Mammary epithelial cell (primary cell): ENCODE data around the gene FAF1.

Source experiments
- EZH2 ChIP-seq: IDR thresholded peaks from 2 replicates; pipeline ENCODE4 v1.6.1; 2012; ENCODE audit warnings: low read length, inconsistent platforms, borderline replicate concordance
- TF ChIP-seq, protein P1 (sequence below), 2 donors: IDR thresholded peaks in 1 of 2; conservative IDR thresholded peaks in 1 of 2; 2 replicates each; pipeline ENCODE4 v1.5.1; 2011 to 2012; ENCODE audit warnings: inconsistent platforms in 2 of 2, low read length in 2 of 2, mild to moderate bottlenecking in 2 of 2, control low read depth in 1 of 2, low read depth in 1 of 2; ENCODE audit not compliant: insufficient read depth in 1 of 2; ENCODE audit errors: extremely low read depth in 1 of 2

DNA sequence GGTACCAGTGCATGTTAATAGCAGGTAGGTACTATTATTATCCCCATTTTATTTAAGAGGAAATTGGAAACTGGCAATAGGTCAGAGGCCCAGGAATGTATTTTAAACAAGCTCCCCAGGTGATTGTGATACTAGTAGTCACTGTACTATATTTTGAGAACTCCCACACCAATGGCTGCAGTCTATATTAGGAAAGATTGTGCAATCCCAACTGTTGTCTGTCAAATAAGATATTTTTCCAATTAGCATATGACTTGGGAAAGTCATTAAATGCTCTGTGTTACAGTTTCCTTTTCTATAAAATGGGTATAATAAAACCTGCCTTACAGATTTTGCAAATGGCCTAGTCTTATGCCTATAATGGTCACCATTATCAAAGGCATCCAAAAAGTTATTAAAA, 442.6 kb downstream of the FAF1 start:
- TF ChIP-seq EZH2, result no peak
- TF ChIP-seq, protein P1, sequence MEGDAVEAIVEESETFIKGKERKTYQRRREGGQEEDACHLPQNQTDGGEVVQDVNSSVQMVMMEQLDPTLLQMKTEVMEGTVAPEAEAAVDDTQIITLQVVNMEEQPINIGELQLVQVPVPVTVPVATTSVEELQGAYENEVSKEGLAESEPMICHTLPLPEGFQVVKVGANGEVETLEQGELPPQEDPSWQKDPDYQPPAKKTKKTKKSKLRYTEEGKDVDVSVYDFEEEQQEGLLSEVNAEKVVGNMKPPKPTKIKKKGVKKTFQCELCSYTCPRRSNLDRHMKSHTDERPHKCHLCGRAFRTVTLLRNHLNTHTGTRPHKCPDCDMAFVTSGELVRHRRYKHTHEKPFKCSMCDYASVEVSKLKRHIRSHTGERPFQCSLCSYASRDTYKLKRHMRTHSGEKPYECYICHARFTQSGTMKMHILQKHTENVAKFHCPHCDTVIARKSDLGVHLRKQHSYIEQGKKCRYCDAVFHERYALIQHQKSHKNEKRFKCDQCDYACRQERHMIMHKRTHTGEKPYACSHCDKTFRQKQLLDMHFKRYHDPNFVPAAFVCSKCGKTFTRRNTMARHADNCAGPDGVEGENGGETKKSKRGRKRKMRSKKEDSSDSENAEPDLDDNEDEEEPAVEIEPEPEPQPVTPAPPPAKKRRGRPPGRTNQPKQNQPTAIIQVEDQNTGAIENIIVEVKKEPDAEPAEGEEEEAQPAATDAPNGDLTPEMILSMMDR (conservative IDR thresholded peaks at IDR 0.05 in 1 of 2, IDR thresholded peaks at IDR 0.05 in 1 of 2; ENCODE audit: extremely low read depth in 1 of 2, insufficient read depth in 1 of 2, low read depth in 1 of 2, low read length in 2 of 2), result no peak
